AG10803 (cell line): ENCODE results near the gene WWTR1.

Source experiments
- DNase-seq: peaks from one replicate; pipeline ENCODE4 v3.0.0; 2010; ENCODE audit warnings: low read depth
- H3K4me3 ChIP-seq: 2 replicates; pipeline ENCODE4 v1.5.1; 2011; ENCODE audit warnings: mild to moderate bottlenecking, low read length, control low read depth
- TF ChIP-seq, protein P1 (sequence below): conservative IDR thresholded peaks from 2 replicates; pipeline ENCODE4 v1.5.1; 2011; ENCODE audit warnings: mild to moderate bottlenecking, low read length, control low read depth, inconsistent platforms

Gene WWTR1

DNA sequence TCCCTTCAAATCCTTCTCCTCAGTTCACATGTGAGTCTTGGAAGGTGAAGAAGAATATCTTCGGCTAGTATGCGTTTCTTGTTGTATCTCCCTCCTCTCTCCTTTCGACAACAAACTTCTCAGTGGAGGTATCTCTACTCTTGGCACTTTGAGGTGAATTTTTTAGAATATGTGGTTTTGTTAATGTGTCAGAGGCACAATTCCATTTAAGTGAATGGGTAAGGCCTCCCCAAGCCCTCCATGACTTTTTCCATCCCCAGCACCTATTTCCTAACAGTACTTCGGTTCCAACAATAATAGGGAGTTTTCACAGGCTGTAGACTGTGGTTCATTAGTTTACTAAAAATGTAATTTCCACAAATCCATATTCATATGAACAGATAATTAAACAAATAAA, 109.2 kb downstream of the WWTR1 start:
- H3K4me3 ChIP-seq: no peak overlapping the region
- TF ChIP-seq, protein P1, sequence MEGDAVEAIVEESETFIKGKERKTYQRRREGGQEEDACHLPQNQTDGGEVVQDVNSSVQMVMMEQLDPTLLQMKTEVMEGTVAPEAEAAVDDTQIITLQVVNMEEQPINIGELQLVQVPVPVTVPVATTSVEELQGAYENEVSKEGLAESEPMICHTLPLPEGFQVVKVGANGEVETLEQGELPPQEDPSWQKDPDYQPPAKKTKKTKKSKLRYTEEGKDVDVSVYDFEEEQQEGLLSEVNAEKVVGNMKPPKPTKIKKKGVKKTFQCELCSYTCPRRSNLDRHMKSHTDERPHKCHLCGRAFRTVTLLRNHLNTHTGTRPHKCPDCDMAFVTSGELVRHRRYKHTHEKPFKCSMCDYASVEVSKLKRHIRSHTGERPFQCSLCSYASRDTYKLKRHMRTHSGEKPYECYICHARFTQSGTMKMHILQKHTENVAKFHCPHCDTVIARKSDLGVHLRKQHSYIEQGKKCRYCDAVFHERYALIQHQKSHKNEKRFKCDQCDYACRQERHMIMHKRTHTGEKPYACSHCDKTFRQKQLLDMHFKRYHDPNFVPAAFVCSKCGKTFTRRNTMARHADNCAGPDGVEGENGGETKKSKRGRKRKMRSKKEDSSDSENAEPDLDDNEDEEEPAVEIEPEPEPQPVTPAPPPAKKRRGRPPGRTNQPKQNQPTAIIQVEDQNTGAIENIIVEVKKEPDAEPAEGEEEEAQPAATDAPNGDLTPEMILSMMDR: no peak

DNA sequence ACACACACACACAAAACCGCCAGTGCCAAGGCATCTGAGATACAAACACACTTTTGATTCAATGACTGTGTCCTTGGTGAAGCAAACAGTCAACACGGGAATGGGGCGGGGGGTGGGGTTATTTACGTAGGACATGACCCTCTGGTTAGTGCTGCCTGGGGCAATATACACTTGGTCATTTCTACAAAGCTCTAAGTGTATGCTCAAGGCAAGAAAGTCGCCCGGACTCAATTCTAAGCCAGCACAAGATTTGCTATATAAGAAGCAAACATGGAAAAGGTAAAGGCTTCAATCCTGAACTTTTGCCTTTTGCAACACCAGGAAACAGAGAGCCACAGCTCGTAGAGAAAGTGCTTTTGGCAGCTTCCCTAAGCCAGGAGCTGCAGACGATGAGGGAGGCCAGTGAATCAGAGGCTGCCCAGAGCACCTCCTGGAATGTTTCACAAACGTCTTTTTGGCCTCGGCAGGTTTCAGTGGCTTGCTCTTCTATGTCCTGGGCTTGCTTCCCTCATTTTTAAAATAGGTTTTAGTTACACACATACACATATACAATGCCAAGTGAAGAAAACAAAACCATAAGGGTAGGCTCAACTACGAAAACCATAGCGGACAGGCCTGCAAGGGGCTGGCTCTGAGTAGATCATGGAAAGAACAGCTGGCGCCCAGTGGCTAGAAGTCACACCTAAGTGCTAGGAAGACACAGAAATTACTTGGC, 109.7 kb downstream of the WWTR1 start:
- TF ChIP-seq, protein P1: no peak
- peak; percentile 90 for DNase-seq
- H3K4me3 ChIP-seq: peak overlapping the region; percentile 17

More for the DNA sequence above, 109.2 kb downstream of the WWTR1 start:
- DNase-seq: peak; percentile 50

DNA sequence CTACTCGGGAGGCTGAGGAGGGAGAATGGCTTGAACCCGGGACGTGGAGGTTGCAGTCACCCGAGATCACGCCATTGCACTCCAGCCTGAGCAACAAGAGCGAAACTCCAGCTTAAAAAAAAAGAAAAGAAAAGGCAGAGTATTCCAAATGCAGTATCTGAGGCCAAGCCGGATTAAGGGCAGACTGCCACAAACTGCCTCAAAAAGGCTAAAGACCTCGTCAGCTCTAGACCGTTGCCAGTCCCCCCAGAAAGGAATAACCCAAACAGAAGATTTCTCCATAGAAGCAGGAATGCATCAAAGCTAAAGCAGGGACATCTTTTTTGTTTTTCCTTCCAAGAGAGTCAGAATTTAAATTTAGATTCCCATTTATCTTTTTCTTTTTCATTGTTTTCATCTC, 110.4 kb downstream of the WWTR1 start:
- TF ChIP-seq, protein P1: no peak
- peak overlapping the region; percentile 23; the same call in 1 of the 2 replicates for H3K4me3 ChIP-seq
- peak; percentile 93 for DNase-seq

DNA sequence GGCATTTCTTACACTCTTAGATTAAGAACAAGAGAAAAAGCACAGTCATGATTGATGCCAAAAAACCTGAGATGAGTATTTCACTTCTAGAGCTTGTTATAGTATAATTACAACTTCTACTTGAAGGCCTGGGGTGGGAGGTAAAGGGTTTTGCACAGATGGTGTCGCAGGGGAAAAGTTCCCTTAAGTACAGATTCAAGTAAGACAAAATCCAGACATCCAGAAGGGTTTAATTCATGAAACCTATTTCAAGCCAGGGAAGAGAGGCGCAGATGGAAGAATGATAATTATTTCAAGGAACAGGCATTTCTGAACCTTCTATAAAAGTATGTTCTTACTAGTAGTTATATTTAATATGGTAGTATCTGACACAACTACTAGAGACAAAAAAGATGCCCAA, 112.8 kb downstream of the WWTR1 start:
- TF ChIP-seq, protein P1: no peak
- H3K4me3 ChIP-seq: no peak overlapping the region
- DNase-seq: no peak

DNA sequence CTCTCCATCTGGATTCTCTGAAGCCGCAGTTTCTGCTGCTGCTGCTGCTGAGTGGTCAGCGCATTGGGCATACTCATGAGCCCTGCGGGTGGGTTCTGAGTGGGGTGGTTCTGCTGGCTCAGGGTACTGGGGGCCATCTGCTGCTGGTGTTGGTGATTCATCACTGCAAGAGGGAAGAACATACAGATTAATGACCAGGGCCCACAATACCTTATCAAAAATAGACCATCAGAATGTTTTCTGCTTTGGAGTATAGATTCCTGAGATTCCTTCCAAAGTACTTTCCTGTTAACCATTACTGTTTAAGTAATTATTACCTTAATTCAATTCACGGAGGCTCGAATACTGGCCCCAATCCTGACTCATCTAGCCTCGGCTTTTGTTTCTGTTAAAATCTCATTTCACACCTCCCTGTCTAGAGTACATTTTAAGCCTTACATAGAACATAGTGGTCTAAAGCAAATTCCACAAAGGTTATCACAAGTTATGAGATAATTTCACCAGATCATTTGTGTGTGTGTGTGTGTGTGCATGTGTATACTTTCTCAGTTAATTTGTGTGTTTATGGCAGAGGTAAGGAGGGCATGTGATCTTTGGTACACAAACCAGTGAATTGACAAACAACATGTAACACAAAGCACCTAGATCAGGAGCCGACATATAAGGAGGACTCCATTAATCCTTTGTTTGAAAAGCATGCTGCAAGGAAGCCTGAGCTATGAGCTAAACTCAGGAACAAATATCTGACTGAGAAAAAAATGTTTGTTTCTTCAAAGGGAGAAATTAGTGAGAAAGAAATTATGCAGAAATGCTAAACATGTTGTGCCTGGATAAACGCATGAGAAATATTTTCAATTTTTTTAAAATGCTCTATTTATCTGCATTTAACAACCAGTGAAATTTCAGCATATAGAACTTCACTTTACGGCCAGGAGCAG, 115.2 kb downstream of the WWTR1 start:
- DNase-seq: no peak
- H3K4me3 ChIP-seq: no peak overlapping the region
- TF ChIP-seq, protein P1: no peak

DNA sequence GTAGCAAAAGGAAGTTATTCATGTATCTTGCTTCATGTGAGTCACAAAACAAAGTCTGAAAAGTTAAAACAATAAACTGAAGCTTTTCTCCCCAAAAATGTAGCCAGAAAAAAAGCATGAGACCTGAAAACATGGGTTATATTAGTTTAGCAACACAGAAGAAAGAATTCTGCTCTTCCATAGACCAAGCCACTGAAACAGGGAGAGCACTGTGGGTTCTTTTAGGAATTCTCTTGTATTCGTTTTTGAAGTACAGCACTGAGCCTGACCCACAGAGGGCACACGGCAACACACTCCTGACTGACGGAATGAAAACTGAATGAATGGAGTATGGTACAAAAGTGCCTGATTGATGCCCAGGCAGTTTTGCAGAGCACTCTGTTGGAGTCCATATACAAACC, 116.7 kb downstream of the WWTR1 start:
- TF ChIP-seq, protein P1: peak; percentile 43
- H3K4me3 ChIP-seq: no peak overlapping the region
- DNase-seq: peak; percentile 36

DNA sequence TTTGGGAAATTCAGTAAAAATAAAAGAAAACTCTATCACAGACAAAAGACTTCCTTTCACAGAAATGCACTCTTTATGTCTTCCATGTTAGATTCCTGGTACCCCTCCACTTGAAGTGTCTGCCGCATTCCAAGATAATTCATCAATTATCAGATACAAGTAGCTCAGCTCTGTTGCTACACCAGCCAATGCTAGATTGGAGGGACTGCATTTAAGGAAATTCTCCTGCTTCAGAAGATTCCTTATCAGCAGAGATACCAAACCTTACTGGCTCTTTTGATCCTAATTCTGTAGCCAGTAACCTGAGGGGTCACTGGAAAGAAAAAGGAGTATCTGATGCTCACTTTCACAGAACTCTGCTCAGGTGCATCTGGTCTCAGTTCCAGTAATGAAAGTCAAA, 119.5 kb downstream of the WWTR1 start:
- H3K4me3 ChIP-seq: no peak overlapping the region
- TF ChIP-seq, protein P1: no peak
- no peak for DNase-seq
